BJ (cell line): ENCODE measurements around the gene FXR2. TPM values are rescaled to one million over a fixed set of nuclear protein-coding genes. Genes with fewer than 3 reads are reported as not detected.

Experiments used
- CTCF ChIA-PET: fragments of 350-600 bp; formaldehyde crosslinking; extraction: SDS; loops from one replicate; lab custom pipeline; 2021; ENCODE audit warnings: antibody characterized with exemption, inconsistent platforms; lab: Yijun Ruan, JAX
- POLR2A ChIA-PET: fragments of 300-600 bp; sonication (Branson Sonifier 250); formaldehyde crosslinking; extraction: SDS; loops from one replicate; lab custom pipeline; 2021; ENCODE audit warnings: antibody characterized with exemption; lab: Charles Lee
- DNase-seq: peaks from one replicate; pipeline ENCODE4 v3.0.0-alpha.2; 2011; ENCODE audit warnings: low read depth
- H3K27me3 ChIP-seq: 2 replicates; pipeline ENCODE4 v1.6.0; 2011; ENCODE audit warnings: low read length; ENCODE audit not compliant: control insufficient read depth, insufficient read depth
- H3K36me3 ChIP-seq: 2 replicates; pipeline ENCODE4 v1.5.1; 2011; ENCODE audit warnings: low read length; ENCODE audit not compliant: control insufficient read depth, insufficient read depth
- H3K4me3 ChIP-seq: 2 replicates; pipeline ENCODE4 v1.5.1; 2011; ENCODE audit warnings: low read depth, mild to moderate bottlenecking, control low read depth, low read length
- polyA plus RNA-seq: library from polyadenylated mRNA; depleted of rRNA; stranded (reverse); fragments of >200 nt; gene quantifications from 2 replicates; pipeline ENCODE4 v1.2.3, GENCODE V29; 2011
- TF ChIP-seq, protein P1 (sequence below): IDR thresholded peaks from 2 replicates; pipeline ENCODE4 v1.5.1; 2011; ENCODE audit warnings: low read depth, mild to moderate bottlenecking, control low read depth, inconsistent platforms, low read length, moderate library complexity; ENCODE audit not compliant: insufficient read depth

Gene FXR2
- polyA plus RNA-seq, 1 experiment, result 46.2 TPM

DNA sequence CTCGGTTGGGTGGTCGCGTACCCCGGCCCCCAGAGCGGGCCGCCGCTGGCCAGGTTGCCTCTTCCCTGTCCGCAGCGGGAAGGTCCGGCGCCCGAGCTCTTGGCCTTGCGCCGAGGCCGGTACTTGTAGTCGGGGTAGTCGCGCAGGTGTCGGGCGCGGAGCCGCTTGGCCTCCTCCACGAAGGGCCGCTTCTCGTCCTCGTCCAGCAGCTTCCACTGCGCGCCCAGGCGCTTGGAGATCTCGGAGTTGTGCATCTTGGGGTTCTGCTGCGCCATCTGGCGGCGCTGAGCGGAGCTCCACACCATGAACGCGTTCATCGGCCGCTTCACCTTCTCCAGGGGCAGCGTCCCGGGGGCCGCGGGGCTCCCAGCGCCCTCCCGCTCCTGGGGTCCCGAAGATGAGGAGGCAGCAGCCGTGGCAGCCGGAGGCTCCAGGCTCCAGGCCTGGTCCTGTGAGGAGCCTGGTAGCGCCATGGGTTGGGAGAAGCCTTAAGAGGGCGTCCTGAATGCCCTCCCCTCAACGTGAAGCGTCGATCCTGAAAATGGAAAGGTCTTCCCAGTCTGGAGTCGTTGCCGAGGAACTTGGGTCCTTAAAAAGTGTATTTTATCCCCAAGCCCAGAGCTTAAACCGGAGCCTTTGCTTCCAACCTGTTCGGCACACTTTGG is 25.4 kb downstream of the FXR2 start:
- peak overlapping the region; percentile 22; the same call in 1 of the 2 replicates for H3K4me3 ChIP-seq
- CTCF ChIA-PET, result interaction anchor here (0.8 to 4.3 kb wide), 35 partner anchors 9 to 543 kb away, joined by 3 to 29 read pairs (median 6); partner anchors contain the start of genes CD68, FXR2, SENP3 and TNFSF13
- DNase-seq, result no peak
- peaks cover 20% of the 10 kb centered on the region for H3K36me3 ChIP-seq
- H3K27me3 ChIP-seq, result no peaks in the 10 kb centered on the region
- POLR2A ChIA-PET, result interaction anchor here (1.1 kb wide), 1 partner anchor 16 kb away, joined by 5 read pairs; no protein-coding TSS in a partner anchor
- TF ChIP-seq, protein P1, sequence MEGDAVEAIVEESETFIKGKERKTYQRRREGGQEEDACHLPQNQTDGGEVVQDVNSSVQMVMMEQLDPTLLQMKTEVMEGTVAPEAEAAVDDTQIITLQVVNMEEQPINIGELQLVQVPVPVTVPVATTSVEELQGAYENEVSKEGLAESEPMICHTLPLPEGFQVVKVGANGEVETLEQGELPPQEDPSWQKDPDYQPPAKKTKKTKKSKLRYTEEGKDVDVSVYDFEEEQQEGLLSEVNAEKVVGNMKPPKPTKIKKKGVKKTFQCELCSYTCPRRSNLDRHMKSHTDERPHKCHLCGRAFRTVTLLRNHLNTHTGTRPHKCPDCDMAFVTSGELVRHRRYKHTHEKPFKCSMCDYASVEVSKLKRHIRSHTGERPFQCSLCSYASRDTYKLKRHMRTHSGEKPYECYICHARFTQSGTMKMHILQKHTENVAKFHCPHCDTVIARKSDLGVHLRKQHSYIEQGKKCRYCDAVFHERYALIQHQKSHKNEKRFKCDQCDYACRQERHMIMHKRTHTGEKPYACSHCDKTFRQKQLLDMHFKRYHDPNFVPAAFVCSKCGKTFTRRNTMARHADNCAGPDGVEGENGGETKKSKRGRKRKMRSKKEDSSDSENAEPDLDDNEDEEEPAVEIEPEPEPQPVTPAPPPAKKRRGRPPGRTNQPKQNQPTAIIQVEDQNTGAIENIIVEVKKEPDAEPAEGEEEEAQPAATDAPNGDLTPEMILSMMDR, result peak; percentile 94

DNA sequence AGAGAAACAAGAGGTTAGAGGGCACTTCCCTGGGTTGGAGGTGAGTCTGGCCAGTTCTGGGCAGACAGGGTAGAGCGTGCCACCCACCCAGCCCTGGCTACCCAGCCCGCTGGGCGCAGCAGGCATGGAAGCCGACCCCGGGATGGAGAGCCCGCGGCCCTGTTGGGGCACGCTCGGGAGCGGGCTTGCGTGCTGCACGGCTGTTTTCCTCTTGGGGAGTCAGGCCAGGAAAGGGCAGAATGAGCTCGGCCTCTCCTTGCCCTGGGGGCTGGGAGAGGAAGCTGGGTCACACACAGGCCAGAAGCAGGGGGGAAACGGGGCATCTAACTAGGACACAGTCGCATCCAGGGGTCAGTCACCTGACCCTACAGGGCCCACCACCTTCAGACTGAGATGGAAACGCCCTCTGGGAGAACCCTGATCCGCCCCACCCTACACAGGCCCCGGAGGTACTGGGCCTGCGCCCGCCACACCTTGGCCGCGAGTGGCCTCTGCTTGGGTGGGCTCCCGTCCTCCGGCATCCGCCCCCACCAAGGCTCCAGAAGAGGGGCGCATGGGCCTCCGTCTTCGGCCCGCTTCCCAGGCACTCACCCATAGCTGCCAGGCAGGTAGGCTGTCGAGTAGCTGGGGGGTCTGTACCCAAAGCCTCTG is 26.0 kb downstream of the FXR2 start:
- peak overlapping the region; percentile 22; the same call in 1 of the 2 replicates for H3K4me3 ChIP-seq
- TF ChIP-seq, protein P1, result no peak
- ChIA-PET CTCF (interaction anchor here (0.8 to 4.3 kb wide), 31 partner anchors 9 to 543 kb away, joined by 3 to 29 read pairs (median 6); partner anchors contain the start of genes CD68, FXR2, SENP3 and TNFSF13), POLR2A (interaction anchor here (1.1 kb wide), 1 partner anchor 15 kb away, joined by 5 read pairs; no protein-coding TSS in a partner anchor)
- DNase-seq, result no peak
- no peaks in the 10 kb centered on the region for H3K27me3 ChIP-seq
- peaks cover 16% of the 10 kb centered on the region for H3K36me3 ChIP-seq

DNA sequence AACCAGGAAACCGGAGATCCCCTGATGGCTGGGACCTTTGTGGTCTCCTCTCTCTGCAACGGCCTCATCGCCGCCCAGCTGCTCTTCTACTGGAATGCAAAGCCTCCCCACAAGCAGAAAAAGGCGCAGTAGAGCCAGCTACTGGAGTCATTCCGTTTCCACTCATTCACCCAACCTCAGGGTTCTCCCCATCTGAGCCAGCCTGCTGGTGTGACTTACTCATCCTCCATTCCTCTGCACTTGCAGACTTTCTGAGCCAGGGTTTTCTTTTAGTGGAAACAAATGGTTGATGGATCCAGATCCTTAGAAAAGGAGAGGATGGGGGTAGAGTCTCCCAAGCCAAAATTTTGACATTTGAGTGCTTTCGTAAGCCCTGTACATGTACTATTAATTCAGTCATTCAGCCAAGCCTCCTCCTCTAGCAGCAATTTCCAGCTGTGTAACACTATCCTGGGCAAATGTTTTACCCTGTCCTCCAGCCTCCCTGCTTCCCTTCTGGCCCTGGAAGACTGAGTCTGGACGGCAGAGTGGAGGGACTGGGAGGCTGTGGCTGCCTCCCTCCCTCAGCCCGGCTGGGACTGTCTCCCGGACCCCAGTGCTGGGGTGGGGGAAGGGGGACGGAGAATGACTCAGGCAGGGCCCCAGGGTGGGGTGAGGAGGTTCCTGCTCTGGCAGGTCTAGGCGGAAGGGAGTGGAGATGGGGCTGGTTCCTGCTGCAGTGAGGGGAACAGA is 27.1 kb downstream of the FXR2 start:
- ChIA-PET CTCF (interaction anchor here (0.9 to 4.3 kb wide), 7 partner anchors 12 to 542 kb away, joined by 3 to 29 read pairs (median 4); partner anchors contain the start of gene TP53), POLR2A (interaction anchor here (0.6 to 0.8 kb wide), 3 partner anchors 13 to 741 kb away, joined by 3 to 10 read pairs (median 6); no protein-coding TSS in a partner anchor)
- H3K36me3 ChIP-seq, result peaks cover 13% of the 10 kb centered on the region

DNA sequence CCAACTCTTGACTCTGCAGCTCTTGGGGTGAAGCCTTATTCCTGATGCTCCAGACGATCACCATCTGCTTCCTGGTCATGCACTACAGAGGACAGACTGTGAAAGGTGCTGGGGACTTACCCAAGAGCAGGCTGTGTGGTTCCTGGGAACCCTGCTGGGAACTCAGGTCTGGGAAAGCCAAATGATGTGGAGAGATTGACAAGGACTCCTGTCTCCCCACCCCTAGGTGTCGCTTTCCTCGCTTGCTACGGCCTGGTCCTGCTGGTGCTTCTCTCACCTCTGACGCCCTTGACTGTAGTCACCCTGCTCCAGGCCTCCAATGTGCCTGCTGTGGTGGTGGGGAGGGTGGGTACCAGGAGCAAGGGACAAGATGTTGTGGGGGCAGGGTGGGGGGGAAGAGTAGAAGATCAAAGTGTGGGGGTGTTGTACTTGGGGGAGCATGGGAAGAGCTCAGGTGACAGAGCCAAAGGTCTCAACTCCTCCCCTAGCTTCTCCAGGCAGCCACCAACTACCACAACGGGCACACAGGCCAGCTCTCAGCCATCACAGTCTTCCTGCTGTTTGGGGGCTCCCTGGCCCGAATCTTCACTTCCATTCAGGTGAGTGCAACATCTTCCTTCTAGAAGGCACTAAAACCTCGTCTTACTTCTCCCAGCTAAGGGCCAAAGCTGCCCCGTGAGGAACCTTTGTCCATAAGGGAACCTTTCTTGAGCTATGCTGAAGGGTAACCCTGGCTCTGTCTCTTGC is 27.9 kb downstream of the FXR2 start:
- H3K36me3 ChIP-seq, result peaks cover 11% of the 10 kb centered on the region
- ChIA-PET POLR2A (interaction anchor here (0.6 to 0.8 kb wide), 2 partner anchors 12 to 741 kb away, joined by 6 to 10 read pairs; no protein-coding TSS in a partner anchor), CTCF (interaction anchor here (0.6 to 4.3 kb wide), 8 partner anchors 12 to 541 kb away, joined by 3 to 29 read pairs (median 4); partner anchors contain the start of gene TP53)
- DNase-seq, result no peak
- TF ChIP-seq, protein P1, result no peak
- no peak overlapping the region for H3K4me3 ChIP-seq
- no peaks in the 10 kb centered on the region for H3K27me3 ChIP-seq

More for the DNA sequence above, 27.1 kb downstream of the FXR2 start:
- Histone ChIP-seq H3K4me3 (no peak overlapping the region), H3K27me3 (no peaks in the 10 kb centered on the region)
- DNase-seq, result peak; percentile 83
- TF ChIP-seq, protein P1, result peak; percentile 40
